Measurements from ENCODE around the gene SCGB1C1. TPM values are rescaled to one million over a fixed set of nuclear protein-coding genes. Genes with fewer than 3 reads are reported as not detected.
A peak's percentile ranks its signal among the peaks of the same experiment; 100 is the strongest.

Gene SCGB1C1
- polyA plus RNA-seq, 1 experiment, result not detected

DNA sequence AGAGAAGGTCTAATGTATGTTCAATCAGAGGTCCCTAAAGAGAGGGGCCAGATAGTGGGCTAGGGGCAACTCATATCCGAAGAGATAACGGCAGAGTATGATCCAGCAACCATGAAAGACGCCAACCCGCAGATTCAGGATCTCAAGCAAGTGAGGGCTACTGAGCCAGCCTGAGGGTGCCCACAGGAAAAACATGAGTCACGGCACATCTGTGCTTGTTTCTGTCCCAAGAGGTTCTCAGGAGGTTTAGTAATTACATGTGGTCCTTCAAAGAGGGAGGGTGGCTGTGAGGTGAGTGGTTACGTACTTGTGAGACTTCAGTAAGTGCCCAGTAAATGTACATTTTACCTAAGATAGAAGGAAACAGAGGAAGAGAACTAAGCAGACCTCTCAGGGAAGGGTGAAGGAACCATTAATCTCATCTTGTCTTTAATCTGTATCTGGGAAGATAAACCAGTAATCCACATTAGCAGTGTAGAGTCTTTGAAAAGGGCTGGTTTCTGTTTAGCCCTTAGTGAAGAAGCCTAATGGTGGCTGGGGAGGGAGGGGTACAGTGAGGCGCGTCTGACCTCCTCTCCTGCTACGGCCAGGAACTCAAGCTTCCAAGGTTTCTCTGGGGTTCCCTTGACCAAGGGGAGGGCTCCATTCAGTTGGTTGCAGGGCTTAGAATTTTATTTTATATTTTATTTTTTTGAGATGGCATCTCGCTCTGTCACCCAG, 33.0 kb downstream of the SCGB1C1 start:
- Histone ChIP-seq H3K36me3 (ENCODE audit: control insufficient read depth, insufficient read depth, low read length) (no peaks in the 10 kb centered on the region; the same call in 1 of the 2 replicates), H3K4me3 (ENCODE audit: low read depth, low read length) (no peak overlapping the region), H3K27me3 (ENCODE audit: control insufficient read depth, insufficient read depth, low read length) (no peaks in the 10 kb centered on the region)
- DNase-seq (ENCODE audit: low read depth), result no peak
- POLR2A ChIA-PET, result no interaction called here
- TF ChIP-seq, protein P1, sequence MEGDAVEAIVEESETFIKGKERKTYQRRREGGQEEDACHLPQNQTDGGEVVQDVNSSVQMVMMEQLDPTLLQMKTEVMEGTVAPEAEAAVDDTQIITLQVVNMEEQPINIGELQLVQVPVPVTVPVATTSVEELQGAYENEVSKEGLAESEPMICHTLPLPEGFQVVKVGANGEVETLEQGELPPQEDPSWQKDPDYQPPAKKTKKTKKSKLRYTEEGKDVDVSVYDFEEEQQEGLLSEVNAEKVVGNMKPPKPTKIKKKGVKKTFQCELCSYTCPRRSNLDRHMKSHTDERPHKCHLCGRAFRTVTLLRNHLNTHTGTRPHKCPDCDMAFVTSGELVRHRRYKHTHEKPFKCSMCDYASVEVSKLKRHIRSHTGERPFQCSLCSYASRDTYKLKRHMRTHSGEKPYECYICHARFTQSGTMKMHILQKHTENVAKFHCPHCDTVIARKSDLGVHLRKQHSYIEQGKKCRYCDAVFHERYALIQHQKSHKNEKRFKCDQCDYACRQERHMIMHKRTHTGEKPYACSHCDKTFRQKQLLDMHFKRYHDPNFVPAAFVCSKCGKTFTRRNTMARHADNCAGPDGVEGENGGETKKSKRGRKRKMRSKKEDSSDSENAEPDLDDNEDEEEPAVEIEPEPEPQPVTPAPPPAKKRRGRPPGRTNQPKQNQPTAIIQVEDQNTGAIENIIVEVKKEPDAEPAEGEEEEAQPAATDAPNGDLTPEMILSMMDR (IDR thresholded peaks at IDR 0.05; ENCODE audit: insufficient read depth, low read depth, low read length), result no peak
- CTCF ChIA-PET, result no interaction called here

DNA sequence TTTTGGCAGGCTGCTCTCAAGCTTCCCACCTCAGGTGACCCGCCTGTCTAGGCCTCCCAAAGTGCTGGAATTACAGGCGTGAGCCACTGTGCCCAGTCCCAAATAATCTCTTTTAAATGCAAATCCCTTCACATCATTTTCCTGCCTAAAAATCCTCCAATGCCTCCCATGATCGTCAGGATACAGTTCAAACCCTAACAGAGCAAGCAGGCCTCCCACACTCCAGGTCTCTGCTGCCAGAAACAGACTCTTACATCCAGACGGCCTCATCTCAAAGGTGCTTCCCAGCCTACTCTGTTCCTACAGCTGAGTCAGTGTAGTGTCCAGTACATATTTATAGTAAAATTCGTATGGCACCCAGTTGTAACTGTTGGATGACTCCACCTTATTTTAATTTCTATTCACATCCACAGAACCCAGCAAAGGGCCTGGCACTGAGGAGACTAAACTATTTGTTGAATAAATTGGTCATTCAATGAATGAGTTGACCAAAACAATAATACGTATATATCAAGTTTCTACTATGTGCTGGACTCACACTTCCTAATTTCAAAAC, 35.0 kb downstream of the SCGB1C1 start:
- Histone ChIP-seq H3K27me3 (ENCODE audit: control insufficient read depth, insufficient read depth, low read length) (no peaks in the 10 kb centered on the region), H3K4me3 (ENCODE audit: low read depth, low read length) (no peak overlapping the region), H3K36me3 (ENCODE audit: control insufficient read depth, insufficient read depth, low read length) (peaks cover 3% of the 10 kb centered on the region; the same call in 1 of the 2 replicates)
- ChIA-PET POLR2A (no interaction called here), CTCF (interaction anchor here (1.2 kb wide), 1 partner anchor 16 kb away, joined by 3 read pairs; no protein-coding TSS in a partner anchor)
- TF ChIP-seq, protein P1 (IDR thresholded peaks at IDR 0.05; ENCODE audit: insufficient read depth, low read depth, low read length), result no peak
- no peak for DNase-seq (ENCODE audit: low read depth)

DNA sequence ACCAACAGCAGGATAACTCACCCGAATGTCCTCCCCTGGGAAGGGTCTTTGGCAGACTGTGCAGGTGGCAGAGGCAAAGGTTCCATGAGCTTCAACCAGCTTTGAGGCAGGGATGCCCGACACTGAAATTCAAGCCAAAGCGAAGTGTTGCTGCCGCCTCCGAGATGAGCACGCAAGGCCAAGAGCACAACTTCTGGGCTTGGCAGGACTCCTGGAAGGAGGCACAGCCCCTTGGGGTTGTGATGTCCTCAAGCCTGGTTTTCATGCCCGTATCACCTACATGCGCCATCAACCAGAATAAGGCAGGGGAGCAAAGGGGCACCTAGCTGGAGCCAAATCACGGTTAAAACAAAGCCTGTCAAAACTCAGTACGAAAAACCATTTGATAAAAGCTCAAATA, 37.6 kb downstream of the SCGB1C1 start:
- POLR2A ChIA-PET, result interaction anchor here (0.7 kb wide), 1 partner anchor 133 kb away, joined by 19 read pairs; no protein-coding TSS in a partner anchor
- peaks cover 3% of the 10 kb centered on the region; the same call in 1 of the 2 replicates for H3K36me3 ChIP-seq (ENCODE audit: control insufficient read depth, insufficient read depth, low read length)
- H3K27me3 ChIP-seq (ENCODE audit: control insufficient read depth, insufficient read depth, low read length), result no peaks in the 10 kb centered on the region
- no peak for DNase-seq (ENCODE audit: low read depth)
- CTCF ChIA-PET, result interaction anchor here (1.6 kb wide), 1 partner anchor 131 kb away, joined by 5 read pairs; no protein-coding TSS in a partner anchor
- TF ChIP-seq, protein P1 (IDR thresholded peaks at IDR 0.05; ENCODE audit: insufficient read depth, low read depth, low read length), result no peak
- H3K4me3 ChIP-seq (ENCODE audit: low read depth, low read length), result no peak overlapping the region

GRCh38 chr11:232783-233565, 40.1 kb downstream of the SCGB1C1 start:
- Histone ChIP-seq H3K36me3 (ENCODE audit: control insufficient read depth, insufficient read depth, low read length) (peaks cover 3% of the 10 kb centered on the region; the same call in 1 of the 2 replicates), H3K4me3 (ENCODE audit: low read depth, low read length) (no peak overlapping the region), H3K27me3 (ENCODE audit: control insufficient read depth, insufficient read depth, low read length) (no peaks in the 10 kb centered on the region)
- TF ChIP-seq, protein P1 (IDR thresholded peaks at IDR 0.05; ENCODE audit: insufficient read depth, low read depth, low read length), result no peak
- ChIA-PET CTCF (no interaction called here), POLR2A (no interaction called here)
- DNase-seq (ENCODE audit: low read depth), result no peak

DNA sequence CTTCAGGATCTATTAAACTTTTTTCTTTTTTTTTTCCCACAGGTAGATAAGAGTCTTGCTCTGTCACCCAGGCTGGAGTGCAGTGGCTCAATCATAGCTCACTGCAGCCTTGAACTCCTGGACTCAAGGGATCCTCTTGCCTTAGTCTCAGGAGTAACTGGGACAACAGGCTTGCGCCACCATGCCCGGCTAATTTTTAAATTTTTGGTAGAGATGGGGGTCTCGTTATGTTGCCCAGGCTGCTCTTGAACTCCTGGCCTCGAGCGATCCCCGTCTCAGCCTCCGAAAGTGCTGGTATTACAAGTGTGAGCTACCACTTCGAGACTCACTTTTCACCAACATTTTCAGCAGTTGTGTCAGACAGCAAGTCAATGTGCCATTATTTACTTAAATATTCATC, 42.3 kb downstream of the SCGB1C1 start:
- TF ChIP-seq, protein P1 (IDR thresholded peaks at IDR 0.05; ENCODE audit: insufficient read depth, low read depth, low read length), result no peak
- ChIA-PET CTCF (interaction anchor here (0.7 to 1.5 kb wide), 4 partner anchors 19 to 162 kb away, joined by 3 read pairs; no protein-coding TSS in a partner anchor), POLR2A (no interaction called here)
- Histone ChIP-seq H3K27me3 (ENCODE audit: control insufficient read depth, insufficient read depth, low read length) (no peaks in the 10 kb centered on the region), H3K36me3 (ENCODE audit: control insufficient read depth, insufficient read depth, low read length) (peaks cover 5% of the 10 kb centered on the region; the same call in 1 of the 2 replicates), H3K4me3 (ENCODE audit: low read depth, low read length) (peak overlapping the region; percentile 97)
- DNase-seq (ENCODE audit: low read depth), result no peak

Data from BJ (cell line).